OCI-M2 (cell line): Measurements from ENCODE around the gene C3orf20.

Experiments
- DNase-seq: peaks from one replicate; lab custom pipeline; 2025; ENCODE audit not compliant: unreplicated experiment; lab: John Stamatoyannopoulos, UW

Gene C3orf20

GRCh38 chr3:14674841-14675240, at the start of gene C3orf20:
Gene C3orf20, plus strand, starts transcription at chr3:14675141. Its CDS starts 7,573 bp downstream, at chr3:14682714.
- DNase-seq = no peak

GRCh38 chr3:14625443-14625842, 49.5 kb upstream of the C3orf20 start:
- DNase-seq = no peak

- no peak for DNase-seq
Measured at GRCh38 chr3:14627815-14628214, 47.1 kb upstream of the C3orf20 start.

- DNase-seq = no peak
Measured at GRCh38 chr3:14628406-14628805, 46.5 kb upstream of the C3orf20 start.

- no peak for DNase-seq
Measured at GRCh38 chr3:14630404-14631100, 44.4 kb upstream of the C3orf20 start.

GRCh38 chr3:14631101-14631497, 43.8 kb upstream of the C3orf20 start:
- DNase-seq = no peak

- DNase-seq = no peak
Measured at GRCh38 chr3:14631687-14632441, 43.1 kb upstream of the C3orf20 start.

GRCh38 chr3:14632442-14632930, 42.5 kb upstream of the C3orf20 start:
- DNase-seq = no peak

- DNase-seq = no peak
Measured at GRCh38 chr3:14633417-14633816, 41.5 kb upstream of the C3orf20 start.

GRCh38 chr3:14633819-14634424, 41.0 kb upstream of the C3orf20 start:
- no peak for DNase-seq

GRCh38 chr3:14634763-14635400, 40.1 kb upstream of the C3orf20 start:
- DNase-seq = no peak

- DNase-seq = no peak
Measured at GRCh38 chr3:14636496-14637087, 38.3 kb upstream of the C3orf20 start.

- no peak for DNase-seq
Measured at GRCh38 chr3:14640157-14640562, 34.8 kb upstream of the C3orf20 start.

GRCh38 chr3:14640734-14641133, 34.2 kb upstream of the C3orf20 start:
- DNase-seq = no peak

- no peak for DNase-seq
Measured at GRCh38 chr3:14641346-14641745, 33.6 kb upstream of the C3orf20 start.

GRCh38 chr3:14645453-14645852, 29.5 kb upstream of the C3orf20 start:
- DNase-seq = no peak

GRCh38 chr3:14646131-14646573, 28.8 kb upstream of the C3orf20 start:
- DNase-seq = no peak

GRCh38 chr3:14646589-14647413, 28.1 kb upstream of the C3orf20 start:
- DNase-seq = no peak

GRCh38 chr3:14647976-14648955, 26.7 kb upstream of the C3orf20 start:
- DNase-seq = no peak
